Occipital lobe (tissue), 2 donors: Measurements from ENCODE around the gene DLEC1. TPM values are rescaled to one million over a fixed set of nuclear protein-coding genes. Genes with fewer than 3 reads are reported as not detected.
"Not testable (repeated sequence)": the region's sequence is repeated elsewhere in the genome, so short reads cannot be mapped to it uniquely, and the experiment has no call there.

Experiments used
- DNase-seq: peaks from one replicate; lab custom pipeline; 2025; lab: John Stamatoyannopoulos, UW
- total RNA-seq: library from RNA; depleted of rRNA; stranded (reverse); fragments of >200 nt; gene quantifications from one replicate; pipeline ENCODE4 v1.2.3, GENCODE V29; 2014

DLEC1 gene
- total RNA-seq, 1 donor from 2014 or later: 0.78 TPM

DNA sequence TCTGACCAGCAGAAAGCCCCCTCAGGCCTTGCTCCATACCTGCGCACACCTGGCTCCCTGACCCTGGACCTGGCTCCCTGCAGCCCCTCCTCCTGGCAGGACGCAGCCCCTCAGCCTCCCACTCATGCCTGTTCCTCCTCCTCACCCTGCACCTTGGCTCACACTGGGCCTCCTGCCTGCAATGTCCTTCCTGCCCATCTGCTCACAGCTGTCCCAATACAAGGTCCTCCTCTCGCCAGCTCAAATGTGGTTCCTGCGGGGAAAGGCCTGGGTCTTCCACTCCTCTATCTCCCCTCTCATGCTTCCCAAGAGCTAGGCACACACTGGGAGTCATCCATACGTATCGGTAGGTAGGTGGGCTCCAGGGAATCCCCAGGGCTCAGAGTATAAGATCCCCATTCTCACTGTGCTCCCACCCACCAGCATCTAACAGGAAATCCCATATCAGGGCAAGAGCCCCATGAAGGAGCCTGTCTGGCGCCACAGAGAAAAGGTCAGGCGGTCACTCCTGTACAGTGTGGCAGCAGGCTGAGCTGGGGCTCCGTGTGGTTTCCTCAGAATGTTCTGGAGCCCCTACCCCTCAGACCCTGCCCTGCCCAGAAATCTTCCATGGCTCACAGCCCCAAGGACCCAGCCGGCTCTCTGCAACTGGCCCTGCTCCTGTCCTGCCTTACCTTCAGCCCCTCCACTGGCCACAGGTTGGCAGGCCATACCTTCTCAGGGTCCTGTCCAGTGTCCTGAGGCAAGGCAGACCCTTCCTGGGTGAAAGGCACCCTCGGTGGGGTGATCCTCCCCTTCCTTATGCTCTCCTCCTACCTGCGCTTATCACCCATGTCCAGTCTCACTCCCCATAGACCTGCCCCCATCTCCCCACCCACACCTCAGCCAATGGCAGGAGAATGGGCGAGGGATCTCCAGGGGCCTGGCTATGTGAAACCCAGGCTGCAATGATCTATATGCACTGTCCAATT is 20.4 kb upstream of the DLEC1 start:
- DNase-seq: no peak

DNA sequence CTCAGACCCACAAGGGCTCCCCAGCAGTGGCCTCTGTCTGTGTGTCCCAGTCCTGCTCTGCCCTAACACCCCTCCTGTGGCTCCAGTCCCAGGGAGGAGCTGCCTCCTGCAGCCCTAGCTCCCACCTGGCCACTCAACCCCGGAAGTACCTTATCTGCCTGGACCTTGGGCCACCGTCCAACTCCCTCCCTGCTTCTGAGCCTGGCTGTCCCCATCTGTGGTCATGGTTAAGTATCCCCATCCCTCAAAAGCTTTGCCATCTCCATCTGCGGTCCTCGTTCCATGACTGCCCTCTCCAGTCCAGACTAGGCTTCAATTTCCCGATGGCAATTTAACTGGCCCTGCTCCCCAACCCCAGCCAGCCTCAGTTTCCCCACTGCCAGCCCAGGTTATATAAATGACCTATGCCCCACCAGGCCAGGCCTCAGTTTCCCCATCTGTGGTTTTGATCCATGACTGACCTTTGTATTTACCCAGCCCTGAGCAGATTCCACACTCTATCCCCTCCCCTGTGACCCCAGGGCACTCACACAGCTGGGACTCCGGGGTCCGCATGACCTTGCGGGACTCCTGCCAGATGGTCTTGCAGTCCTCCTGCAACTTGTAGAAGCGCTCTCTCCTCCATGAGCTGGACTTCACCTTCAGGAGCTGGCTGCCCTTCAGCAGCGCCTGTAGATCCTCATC is 19.2 kb upstream of the DLEC1 start:
- DNase-seq: no peak

DNA sequence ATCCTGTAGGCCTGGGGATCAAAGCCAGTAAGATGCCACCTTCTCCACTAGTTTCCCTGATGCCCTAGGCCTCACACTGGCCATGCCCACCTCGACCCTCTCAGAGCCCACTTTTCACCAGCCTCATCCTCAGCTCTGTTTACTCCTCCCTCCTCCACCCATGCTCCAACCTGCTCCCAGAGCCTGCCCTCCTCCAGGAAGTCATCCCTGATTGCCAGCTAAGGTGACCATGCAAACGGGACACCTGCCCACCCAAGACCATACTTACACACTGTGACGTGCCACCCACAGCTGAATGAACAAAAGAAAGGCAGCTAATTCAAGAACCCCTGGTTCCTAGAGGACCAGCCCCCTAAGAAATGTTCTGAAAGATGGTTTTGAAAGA is 18.7 kb upstream of the DLEC1 start:
- DNase-seq: no peak

DNA sequence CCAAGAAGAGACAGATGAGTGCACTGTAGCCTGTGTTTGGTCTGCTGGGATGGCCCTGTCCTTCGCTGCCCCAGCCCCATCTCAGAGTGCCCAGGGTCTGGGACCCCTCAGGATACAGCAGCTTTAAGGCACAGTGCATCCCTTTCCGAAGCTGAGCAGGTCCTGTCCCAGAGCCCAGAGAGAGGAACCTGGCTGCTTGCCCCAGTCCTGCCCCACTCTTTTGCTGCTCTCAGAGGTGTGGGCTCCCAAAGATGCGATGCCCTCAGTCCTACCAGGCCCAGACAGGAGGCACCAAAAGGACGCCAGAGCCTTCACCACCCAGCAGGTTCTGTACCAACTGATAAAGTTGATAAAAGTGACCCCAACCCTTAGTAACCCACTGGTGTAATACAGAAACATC is 17.8 kb upstream of the DLEC1 start:
- no peak for DNase-seq

DNA sequence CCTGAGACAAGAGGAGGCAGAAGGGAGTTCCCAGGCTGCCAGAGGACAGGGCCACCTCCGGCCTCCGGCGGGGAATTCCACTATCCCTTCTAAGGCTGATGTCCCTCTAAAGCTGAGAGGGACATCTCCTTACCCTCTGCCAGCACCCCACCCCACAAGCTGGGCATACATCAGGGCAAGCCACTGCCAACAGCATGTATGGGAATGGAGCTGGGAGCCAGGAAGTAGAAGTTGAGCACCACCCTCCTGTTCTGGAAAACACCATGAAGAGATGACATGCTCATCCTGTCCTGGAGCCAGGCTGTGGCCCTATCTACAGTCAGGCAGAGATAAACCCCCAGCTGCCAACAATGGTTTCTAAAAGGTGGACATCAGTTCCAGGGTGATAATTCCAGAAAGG is 16.7 kb upstream of the DLEC1 start:
- no peak for DNase-seq

DNA sequence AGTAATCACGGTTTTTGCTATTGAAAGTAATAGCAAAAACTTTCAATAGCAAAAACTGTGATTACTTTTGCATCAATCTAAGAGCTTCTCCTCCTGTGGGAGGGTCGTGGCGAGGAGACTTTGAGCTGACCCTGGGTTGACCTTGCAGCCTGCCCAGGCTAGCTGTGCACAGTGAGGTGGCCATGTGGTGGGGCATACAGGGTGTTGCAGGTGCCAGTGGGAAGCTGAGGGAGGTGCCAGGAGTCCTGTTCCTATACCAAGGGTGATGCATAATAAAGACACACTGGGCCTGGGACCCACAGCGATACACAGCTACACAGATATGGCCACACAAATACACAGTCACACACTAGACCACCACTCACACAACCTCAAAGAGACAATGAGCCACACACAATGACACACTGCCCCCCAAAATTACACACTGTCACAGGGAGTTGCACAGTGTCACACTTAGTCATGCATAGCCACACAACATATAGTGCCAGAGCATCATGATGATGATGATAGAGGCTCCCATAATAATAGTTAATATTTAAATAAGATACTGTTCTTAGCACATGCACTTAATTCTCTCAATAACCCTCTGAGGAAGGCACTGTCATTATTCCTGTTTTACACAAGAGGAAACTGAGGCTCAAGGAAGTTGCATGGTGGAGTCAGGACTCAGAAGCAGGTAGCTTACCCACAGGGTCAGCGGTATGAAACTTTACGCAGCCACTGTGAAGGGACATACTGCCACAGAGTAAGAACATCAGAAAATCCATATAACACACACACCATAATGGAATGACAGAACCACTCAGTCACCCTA is 15.9 kb upstream of the DLEC1 start:
- DNase-seq: no peak

DNA sequence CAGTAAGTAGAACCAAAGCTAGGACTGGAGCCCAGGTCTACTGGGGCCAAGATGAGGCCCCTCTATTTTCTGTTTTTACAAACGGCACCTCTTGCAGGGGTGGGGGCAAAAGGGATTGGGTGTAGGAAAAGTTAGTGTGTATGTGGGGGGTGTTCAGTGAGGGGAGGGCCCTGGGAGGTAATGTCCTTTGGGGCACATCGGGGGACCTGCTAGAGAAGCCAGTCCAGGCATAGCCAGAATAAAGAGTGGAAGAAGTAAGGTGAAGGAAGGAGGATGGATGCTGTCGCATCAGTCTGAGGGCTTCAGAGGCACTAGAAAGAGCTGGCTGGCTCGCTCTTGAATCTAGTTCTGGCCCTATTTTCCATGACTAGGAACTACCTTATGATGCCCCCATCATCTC is 12.2 kb upstream of the DLEC1 start:
- DNase-seq: no peak

DNA sequence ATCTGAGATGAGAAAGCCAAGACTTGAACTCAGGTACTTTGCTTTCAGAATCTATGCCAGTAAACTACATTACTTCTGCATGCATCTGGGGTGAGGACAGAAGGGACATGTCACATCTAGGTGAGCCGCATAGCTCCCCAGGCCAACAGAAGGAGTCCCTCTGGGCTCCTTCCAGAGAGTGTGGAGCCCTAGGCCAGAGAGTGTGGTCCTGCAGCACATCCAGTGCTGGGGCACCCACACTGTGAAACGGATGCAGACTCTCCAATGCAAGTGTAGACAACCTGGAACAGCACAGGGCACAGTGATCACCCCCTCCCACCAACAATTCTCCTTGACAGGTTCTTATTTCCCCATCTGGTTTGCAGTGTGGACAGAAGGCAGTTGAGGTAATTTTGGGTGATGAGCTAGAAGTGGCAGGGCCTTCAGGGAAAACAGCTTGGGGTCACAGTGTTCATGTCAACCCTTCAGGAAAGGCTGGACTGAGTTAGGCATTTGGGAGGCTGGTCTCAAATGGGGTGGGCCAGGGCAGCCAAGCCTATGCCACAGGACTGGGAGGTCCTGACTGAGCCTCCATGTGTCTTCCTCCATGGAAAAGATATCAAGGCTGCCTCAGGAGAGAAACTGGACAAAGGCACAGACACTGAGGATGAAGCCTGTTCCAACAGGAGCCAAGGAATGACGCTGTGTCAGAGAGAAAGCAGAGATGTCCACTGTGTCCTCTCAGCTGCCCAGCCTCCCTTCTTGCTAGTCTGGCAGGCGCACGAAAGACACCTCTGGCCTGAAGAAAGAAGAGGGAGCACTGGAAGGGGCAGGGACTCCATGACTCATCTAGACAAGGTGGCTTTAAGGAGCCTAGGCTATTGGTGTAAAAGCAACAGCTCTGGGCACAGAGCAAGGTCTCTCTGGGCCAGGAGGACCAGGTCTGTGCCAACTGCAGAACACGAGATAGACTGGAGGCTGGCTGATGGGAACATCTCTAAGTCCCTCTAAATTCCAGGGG is 11.2 kb upstream of the DLEC1 start:
- no peak for DNase-seq

DNA sequence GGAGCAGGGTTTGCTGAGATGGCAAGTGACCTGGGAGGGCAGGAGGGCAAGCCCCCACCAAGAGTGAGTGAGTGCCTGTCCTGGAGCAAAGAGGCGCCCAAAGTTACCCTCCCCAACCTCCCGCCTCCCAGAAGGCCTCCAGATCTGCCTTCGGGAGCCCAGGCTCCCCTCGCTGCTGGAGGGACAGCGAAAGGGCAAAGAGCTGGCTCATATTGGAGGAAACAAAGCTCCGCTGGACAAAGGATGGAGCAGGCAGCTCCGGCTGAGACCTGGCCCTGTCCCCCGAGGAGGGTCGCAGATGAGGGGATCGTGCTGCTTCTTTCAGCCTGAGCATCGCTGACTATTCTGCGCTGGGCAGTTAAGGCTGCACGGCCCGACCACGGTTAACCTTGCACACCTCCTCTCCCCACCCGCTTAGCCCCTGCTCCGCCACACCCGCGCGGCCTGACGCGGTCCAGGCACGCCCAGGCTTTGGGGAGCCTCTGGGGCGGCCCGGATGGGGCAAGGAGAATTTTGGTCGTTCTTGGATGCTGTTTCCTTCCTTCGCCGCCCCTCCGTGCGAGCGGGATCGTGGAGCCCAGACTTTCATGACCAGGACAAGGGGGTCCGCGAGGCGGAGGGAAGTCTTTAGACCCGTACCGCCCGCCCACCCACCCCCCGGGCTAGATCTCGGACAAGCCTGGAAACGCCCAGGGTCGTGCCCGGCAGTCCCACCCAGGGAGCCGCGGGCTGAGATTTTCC is 10.2 kb upstream of the DLEC1 start:
- no peak for DNase-seq

DNA sequence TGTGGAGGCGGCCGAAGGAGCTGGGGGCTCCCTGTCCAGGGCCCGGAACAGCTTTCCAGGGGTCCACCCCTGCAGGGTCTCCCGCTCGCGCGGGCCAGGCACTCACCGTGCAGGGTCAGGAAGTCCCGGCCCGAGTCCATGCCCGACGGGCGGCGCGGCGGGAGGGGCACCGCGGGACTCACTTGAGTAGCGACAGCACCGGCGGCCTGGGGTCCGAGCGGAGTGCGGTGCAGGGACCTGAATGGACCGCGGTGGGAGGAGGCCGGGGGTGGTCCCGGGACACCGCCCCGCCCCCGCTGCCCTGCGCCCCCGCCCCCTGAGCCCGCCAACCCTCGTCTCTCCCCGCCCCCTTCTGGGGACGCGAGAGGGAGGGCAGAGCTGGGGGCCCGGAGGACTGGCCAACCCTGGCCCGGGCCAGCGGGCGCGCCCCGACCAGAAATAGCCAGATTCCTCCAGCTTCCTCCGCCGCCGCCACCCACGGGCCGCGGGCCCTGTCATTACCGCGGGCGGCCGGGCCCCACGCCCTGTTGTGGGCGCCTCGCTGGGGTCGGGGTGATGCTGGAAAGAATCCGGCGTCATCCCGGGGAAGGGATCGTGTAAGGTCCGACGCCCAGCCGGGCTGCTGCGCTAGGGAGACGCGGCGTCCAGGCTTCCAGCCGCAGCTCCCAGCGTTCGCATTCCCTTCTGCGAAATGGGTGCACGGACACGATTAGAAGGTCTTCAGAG is 9.4 kb upstream of the DLEC1 start, which contains the start of gene PLCD1:
TSS of gene PLCD1 (minus strand) at position 243 of the 726 bp plus-strand sequence. CDS start at position 140, 103 bp downstream.
- DNase-seq: no peak

DNA sequence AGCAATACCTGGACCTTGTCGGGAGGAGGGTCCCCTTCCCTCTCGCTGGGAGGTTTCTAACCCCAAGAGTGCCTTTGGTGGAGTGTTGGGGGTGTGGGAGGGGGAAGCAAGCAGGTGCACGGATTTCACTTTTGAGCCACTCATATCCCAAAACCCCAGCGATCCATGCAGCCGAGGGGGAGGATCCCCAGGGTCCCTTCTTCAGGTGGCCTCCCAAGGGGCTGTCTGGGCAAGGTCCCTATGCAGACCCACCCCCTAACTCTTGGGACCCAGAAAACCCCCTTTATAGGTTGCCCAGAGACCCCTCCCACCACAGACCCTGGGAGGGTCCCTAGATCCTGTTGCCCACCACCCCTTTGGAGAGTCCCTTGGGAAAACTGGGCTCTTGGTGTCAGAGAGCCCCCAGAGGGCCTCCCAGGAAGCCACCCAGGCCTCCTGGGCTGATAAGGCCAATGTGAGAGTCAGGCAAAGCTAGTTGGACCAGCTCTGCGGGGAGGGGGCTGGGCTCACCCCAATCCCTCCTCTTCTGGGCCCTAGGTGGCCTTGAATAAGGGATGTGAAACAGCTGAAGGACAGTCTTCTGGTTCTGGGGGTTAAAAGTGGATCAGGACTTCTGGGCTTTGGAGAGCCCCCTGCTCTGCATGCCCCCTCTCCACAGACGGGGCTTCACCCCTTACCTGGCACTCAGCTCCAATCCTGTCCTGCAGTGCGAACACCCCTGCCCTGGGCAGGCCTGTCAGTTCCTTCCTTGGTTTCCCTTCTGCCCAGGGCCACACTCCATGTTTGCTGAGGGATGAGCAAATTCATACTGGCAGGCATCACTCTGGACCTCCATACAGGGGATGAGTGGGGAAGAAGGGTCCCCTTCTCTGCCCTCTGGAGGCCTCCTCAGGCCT is 8.6 kb upstream of the DLEC1 start:
- no peak for DNase-seq

DNA sequence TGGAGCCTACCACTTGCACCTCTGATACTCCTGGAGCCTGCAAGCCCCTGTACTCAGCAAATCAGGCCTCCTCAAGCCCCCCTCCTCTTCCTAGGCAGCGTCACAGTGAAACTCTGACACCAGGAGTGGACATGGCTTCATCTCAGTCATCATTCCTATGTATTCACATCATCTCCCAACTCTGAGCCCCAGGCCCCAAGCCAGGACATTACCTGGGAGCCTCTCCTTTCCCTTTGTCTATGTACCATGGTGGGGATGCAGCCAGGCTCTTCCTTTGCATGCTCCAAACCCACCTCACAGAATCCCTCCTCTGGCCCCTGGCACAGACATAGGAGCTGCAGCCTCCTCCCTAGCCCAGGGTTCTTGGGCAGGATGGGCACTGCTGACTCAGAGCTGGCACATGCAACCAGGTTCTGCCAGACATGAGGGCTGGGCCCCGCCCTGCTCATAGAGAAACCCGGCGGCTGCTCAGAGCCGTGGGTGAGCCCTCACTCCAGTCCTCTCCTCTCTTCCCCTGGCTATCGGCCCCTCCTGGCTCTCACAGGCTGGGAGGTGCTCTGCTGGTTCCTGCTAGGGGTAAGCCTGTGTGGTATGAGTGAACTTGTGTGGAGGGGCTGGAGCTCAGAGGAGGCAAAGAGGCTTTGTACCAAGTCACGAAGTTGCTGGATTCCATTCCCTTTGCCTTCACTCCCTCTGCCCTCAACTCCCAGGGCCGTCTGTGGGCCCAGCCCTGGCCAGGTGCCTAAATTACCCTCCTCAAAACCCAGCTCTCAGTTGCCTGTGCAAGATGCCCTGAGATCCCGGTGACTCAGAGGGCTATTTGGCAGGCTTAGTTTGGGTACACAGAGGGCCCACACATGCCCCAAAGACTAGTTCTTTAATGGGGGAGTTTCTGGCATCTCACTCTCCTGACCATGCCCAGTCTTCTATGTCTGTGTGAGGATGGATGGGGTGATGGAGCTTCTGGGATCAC is 7.7 kb upstream of the DLEC1 start:
- no peak for DNase-seq

DNA sequence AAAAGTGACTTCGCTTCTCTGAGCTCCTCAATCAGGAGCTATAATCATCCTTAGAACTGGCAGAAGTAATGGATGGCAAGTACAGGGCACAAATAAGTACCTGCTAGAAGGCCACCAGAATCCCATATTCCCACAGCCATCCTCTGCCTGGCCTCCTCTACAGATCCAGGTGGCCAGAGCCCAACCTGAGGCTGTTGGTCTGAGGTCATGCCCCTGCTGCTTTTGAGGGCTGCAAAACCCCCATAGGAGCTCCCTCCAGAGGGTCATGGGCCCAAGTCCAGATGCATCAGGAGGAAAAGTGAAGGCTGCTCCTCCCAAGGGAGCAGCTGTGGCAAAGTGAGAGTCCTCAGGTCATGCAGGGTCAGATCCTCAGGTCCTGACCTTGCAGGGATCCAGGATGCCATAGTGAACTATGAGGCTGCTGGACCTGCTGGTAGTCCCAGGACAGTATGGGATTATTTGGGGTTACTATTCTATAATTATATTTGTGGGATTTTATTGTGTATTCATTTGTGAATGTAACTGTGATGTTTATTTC is 6.6 kb upstream of the DLEC1 start:
- DNase-seq: no peak

DNA sequence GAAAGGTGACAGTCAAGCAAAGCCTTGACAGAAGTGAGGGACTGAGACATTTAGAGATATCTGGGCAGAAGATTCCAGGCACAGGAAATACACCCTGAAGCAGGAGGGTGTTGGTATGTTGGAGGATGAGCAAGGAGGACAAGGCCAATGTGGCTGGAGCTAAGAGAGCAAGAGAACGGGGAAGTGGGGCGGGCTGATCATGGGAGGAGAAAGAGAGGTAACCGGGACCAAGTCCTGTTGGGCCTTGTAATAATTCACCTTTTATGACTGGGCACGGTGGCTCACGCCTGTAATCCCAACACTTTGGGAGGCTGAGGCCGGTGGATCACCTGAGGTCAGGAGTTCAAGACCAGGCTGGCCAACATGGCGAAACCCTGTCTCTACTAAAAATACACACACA is 5.4 kb upstream of the DLEC1 start:
- not testable (repeated sequence) for DNase-seq

DNA sequence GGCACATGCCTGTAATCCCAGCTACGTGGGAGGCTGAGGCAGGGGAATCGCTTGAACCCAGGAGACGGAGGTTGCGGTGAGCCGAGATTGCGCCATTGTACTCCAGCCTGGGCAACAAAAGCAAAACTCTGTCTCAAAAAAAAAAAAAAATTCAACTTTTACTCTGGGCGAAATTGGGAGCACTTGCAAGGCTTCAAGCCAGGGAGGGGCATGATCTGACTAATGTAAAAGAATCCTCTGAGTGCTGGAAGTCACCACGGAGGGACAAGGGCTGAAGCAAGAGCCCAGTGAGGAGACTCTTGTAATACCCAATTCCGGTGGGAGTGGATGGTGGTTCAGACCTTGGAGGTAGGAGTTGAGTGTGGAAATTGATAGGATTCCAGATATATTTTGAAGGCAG is 4.7 kb upstream of the DLEC1 start:
- not testable (repeated sequence) for DNase-seq

DNA sequence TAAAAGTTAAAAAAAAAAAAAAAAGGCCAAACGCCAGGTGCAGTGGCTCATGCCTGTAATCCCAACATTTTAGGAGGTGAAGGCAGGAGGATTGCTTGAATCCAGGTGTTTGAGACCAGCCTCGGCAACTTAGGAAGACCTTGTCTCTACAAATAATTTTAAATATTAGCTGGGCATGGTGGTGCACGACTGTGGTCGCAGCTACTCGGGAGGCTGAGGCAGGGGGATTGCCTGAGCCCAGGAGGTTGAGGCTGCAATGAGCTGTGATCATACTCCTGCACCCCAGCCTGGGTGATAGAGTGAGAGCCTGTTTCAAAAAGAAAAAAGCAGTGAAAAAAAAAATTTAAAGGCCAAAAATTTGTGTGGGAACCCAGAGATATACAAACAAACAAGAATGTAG is 2.7 kb upstream of the DLEC1 start:
- DNase-seq: no peak

DNA sequence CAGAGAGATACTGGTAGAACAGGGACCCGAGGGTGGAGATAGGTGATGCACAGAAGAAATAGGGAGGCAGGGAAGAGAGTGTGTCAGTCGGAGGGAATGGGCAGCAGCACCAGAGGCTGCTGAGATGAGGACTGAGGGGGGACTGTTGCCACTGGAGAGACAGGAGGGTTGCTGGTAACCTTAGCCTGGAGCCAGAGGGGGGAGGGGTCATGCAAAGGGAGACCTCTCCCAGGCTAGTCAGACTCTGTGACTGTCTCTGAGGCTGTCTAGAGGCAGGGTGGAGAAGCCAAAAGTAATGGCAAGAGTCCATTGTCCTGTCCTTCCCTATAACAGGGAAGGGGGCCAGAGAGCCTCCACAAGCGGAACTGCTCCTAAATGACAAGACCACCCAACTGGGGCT is 2.1 kb upstream of the DLEC1 start:
- DNase-seq: no peak
